Keratinocyte (primary cell): ENCODE measurements around the gene AHCY. TPM values are rescaled to one million over a fixed set of nuclear protein-coding genes. Genes with fewer than 3 reads are reported as not detected.

Experiments
- DNase-seq: peaks from one replicate; pipeline ENCODE4 v3.0.0-alpha.2; 2011; ENCODE audit warnings: low read depth, missing footprints, low spot score
- FAIRE-seq: peaks from 2 replicates; lab custom pipeline; 2011; peaks lifted over from hg19 to GRCh38; lab: Jason Lieb, UNC
- H2AFZ ChIP-seq: 2 replicates; pipeline ENCODE4 v1.6.0; 2012; ENCODE audit warnings: low read length, control low read depth, inconsistent platforms; ENCODE audit not compliant: control insufficient read depth
- H3K27ac ChIP-seq: 2 replicates; pipeline ENCODE4 v1.5.1; 2011; ENCODE audit warnings: low read length; ENCODE audit not compliant: control insufficient read depth, insufficient read depth
- H3K27me3 ChIP-seq: 3 replicates; pipeline ENCODE4 v1.6.0; 2011; ENCODE audit warnings: low read length; ENCODE audit not compliant: control insufficient read depth, insufficient read depth; ENCODE audit errors: extremely low read depth
- H3K36me3 ChIP-seq, 2 experiments: 2 replicates in 1 of 2; 3 replicates in 1 of 2; pipeline ENCODE4 v1.5.1; 2011; ENCODE audit warnings: low read length in 2 of 2, mild to moderate bottlenecking in 1 of 2; ENCODE audit not compliant: control insufficient read depth in 2 of 2, insufficient read depth in 2 of 2; ENCODE audit errors: extremely low read depth in 1 of 2
- H3K4me1 ChIP-seq: 3 replicates; pipeline ENCODE4 v1.5.1; 2011; ENCODE audit warnings: low read length; ENCODE audit not compliant: control insufficient read depth, insufficient read depth; ENCODE audit errors: extremely low read depth
- H3K4me2 ChIP-seq: 3 replicates; pipeline ENCODE4 v1.6.0; 2011; ENCODE audit warnings: low read depth, low read length; ENCODE audit not compliant: control insufficient read depth, insufficient read depth; ENCODE audit errors: extremely low read depth
- H3K4me3 ChIP-seq, 3 experiments: fragments of 200-600 bp in 1 of 3; sonication (generic) in 1 of 3; 2 replicates in 2 of 3; 3 replicates in 1 of 3; pipeline ENCODE4 v1.5.1; 2011 to 2016; ENCODE audit warnings: low read length in 3 of 3, mild to moderate bottlenecking in 3 of 3, control low read depth in 2 of 3, inconsistent platforms in 1 of 3, low read depth in 1 of 3, mixed read lengths in 1 of 3, mixed run types in 1 of 3, moderate library complexity in 1 of 3; ENCODE audit not compliant: control insufficient read depth in 2 of 3, insufficient read depth in 2 of 3; ENCODE audit errors: extremely low read depth in 1 of 3
- H3K79me2 ChIP-seq: 2 replicates; pipeline ENCODE4 v1.6.0; 2012; ENCODE audit warnings: low read length; ENCODE audit not compliant: control insufficient read depth, insufficient read depth
- H3K9ac ChIP-seq: 3 replicates; pipeline ENCODE4 v1.6.0; 2011; ENCODE audit warnings: low read length; ENCODE audit not compliant: control insufficient read depth, insufficient read depth; ENCODE audit errors: extremely low read depth
- H3K9me1 ChIP-seq: 3 replicates; pipeline ENCODE4 v1.6.0; 2011; ENCODE audit warnings: low read length; ENCODE audit not compliant: control insufficient read depth, insufficient read depth; ENCODE audit errors: extremely low read depth
- H3K9me3 ChIP-seq: 2 replicates; pipeline ENCODE4 v1.5.1; 2012; ENCODE audit warnings: low read depth, low read length; ENCODE audit not compliant: control insufficient read depth
- H4K20me1 ChIP-seq: 3 replicates; pipeline ENCODE4 v1.6.0; 2011; ENCODE audit warnings: low read length; ENCODE audit not compliant: control insufficient read depth, insufficient read depth; ENCODE audit errors: extremely low read depth
- EZH2 ChIP-seq: IDR thresholded peaks from one replicate; pipeline ENCODE4 v1.6.1; 2012; ENCODE audit warnings: inconsistent platforms, mild to moderate bottlenecking, low read length, moderate library complexity
- dilution Hi-C: fragments of 300-500 bp; cut with MboI; formaldehyde crosslinking; loops from one replicate; pipeline ENCODE4 v1.7.0; 2020; ENCODE audit warnings: low sequenced_read_pairs; ENCODE audit not compliant: extremely low pct_ligation_motif_present
- polyA plus RNA-seq, 5 experiments: library from polyadenylated mRNA; depleted of rRNA in 3 of 5; stranded (reverse) in 3 of 5; stranded (forward) in 1 of 5; unstranded in 1 of 5; fragments of >200 nt; gene quantifications; 1 replicate in 1 of 5; 2 replicates in 3 of 5; 3 replicates in 1 of 5; pipeline versions ENCODE4 v1.2.1 to v1.2.3, GENCODE V29; 2011 to 2012; ENCODE audit warnings: missing spikeins in 2 of 5, low read depth in 1 of 5, low replicate concordance in 1 of 5
- TF ChIP-seq, protein P1 (sequence below), 3 experiments: IDR thresholded peaks in 1 of 3; conservative IDR thresholded peaks in 1 of 3; optimal IDR thresholded peaks in 1 of 3; 2 replicates in 2 of 3; 3 replicates in 1 of 3; pipeline versions ENCODE3 to v1.5.1; 2011; ENCODE audit warnings: low read length in 3 of 3, mild to moderate bottlenecking in 3 of 3, moderate library complexity in 2 of 3, control low read depth in 1 of 3, inconsistent platforms in 1 of 3; ENCODE audit not compliant: insufficient read depth in 2 of 3; ENCODE audit errors: extremely low read depth in 1 of 3

Gene AHCY
- polyA plus RNA-seq, 1 donor (not counting 4 experiments of a cell fraction or from before 2014, with no cell fraction given): 320 TPM

DNA sequence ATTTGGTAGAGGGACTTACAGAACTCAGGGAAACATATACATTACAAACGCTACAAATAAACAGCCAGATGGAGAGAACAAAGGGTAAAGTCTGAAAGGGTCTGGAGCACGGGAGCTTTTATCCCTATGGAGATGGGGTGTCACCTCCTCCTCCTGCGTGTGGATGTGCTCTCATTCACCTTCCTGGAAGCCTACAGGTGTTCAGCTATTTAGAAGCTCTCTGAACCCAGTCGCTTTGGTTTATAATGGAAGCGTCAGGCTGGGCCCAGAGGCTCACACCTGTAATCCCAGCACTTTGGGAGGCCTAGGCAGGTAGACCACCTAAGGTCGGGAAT is 42.2 kb upstream of the AHCY start:
- DNase-seq (no peak), FAIRE-seq (no peak)
- Histone ChIP-seq H3K36me3 (no peaks in the 10 kb centered on the region), H4K20me1 (no peaks in the 10 kb centered on the region), H3K4me1 (peaks cover 9% of the 10 kb centered on the region), H3K9me3 (no peaks in the 10 kb centered on the region), H3K9me1 (no peaks in the 10 kb centered on the region), H3K27ac (no peak overlapping the region), H2AFZ (no peak overlapping the region), H3K9ac (no peak overlapping the region), H3K4me3 (no peak overlapping the region), H3K4me2 (no peak overlapping the region), H3K79me2 (no peaks in the 10 kb centered on the region), H3K27me3 (no peaks in the 10 kb centered on the region)
- dilution Hi-C loops: no loop called here
- TF ChIP-seq, protein P1, sequence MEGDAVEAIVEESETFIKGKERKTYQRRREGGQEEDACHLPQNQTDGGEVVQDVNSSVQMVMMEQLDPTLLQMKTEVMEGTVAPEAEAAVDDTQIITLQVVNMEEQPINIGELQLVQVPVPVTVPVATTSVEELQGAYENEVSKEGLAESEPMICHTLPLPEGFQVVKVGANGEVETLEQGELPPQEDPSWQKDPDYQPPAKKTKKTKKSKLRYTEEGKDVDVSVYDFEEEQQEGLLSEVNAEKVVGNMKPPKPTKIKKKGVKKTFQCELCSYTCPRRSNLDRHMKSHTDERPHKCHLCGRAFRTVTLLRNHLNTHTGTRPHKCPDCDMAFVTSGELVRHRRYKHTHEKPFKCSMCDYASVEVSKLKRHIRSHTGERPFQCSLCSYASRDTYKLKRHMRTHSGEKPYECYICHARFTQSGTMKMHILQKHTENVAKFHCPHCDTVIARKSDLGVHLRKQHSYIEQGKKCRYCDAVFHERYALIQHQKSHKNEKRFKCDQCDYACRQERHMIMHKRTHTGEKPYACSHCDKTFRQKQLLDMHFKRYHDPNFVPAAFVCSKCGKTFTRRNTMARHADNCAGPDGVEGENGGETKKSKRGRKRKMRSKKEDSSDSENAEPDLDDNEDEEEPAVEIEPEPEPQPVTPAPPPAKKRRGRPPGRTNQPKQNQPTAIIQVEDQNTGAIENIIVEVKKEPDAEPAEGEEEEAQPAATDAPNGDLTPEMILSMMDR (optimal IDR thresholded peaks at IDR 0.05 in 1 of 3, IDR thresholded peaks at IDR 0.05 in 1 of 3, conservative IDR thresholded peaks at IDR 0.05 in 1 of 3; ENCODE audit: extremely low read depth in 1 of 3, insufficient read depth in 2 of 3, low read length in 3 of 3): no peak
- TF ChIP-seq EZH2: no peak

- TF ChIP-seq, protein P1 (optimal IDR thresholded peaks at IDR 0.05 in 1 of 3, IDR thresholded peaks at IDR 0.05 in 1 of 3, conservative IDR thresholded peaks at IDR 0.05 in 1 of 3; ENCODE audit: extremely low read depth in 1 of 3, insufficient read depth in 2 of 3, low read length in 3 of 3): no peak
- no peak for TF ChIP-seq EZH2
- no peaks in the 10 kb centered on the region for H3K27me3 ChIP-seq
- H3K36me3 ChIP-seq: no peaks in the 10 kb centered on the region
- no peak for DNase-seq
- no peaks in the 10 kb centered on the region for H3K9me3 ChIP-seq
- no peaks in the 10 kb centered on the region for H3K9me1 ChIP-seq
- FAIRE-seq: no peak
- no peaks in the 10 kb centered on the region for H3K79me2 ChIP-seq
- H2AFZ ChIP-seq: no peak overlapping the region
- no peak overlapping the region for H3K9ac ChIP-seq
- peaks cover 9% of the 10 kb centered on the region for H3K4me1 ChIP-seq
- H3K4me2 ChIP-seq: no peak overlapping the region
- no peaks in the 10 kb centered on the region for H4K20me1 ChIP-seq
- H3K27ac ChIP-seq: no peak overlapping the region
- H3K4me3 ChIP-seq: no peak overlapping the region
- dilution Hi-C loops: no loop called here
Measured at GRCh38 chr20:34344238-34344637, 41.1 kb upstream of the AHCY start.
